A549 (cell line): Measurements from ENCODE around the gene ROR2.

ENCODE experiments used
- BHLHE40 ChIP-seq: IDR thresholded peaks from 2 replicates; pipeline ENCODE4 v1.6.1; 2012; ENCODE audit warnings: low read depth, low read length, inconsistent platforms
- CBX2 ChIP-seq: fragments of 200-600 bp; sonication (generic); IDR thresholded peaks from 2 replicates; pipeline ENCODE4 v1.6.1; 2016; ENCODE audit warnings: low read depth, mild to moderate bottlenecking, borderline replicate concordance
- CBX8 ChIP-seq: fragments of 200-600 bp; sonication (generic); IDR thresholded peaks from 2 replicates; pipeline ENCODE4 v1.6.1; 2016
- CTCF ChIP-seq: fragments of >200 bp; sonication (Bioruptor Twin); formaldehyde crosslinking; IDR thresholded peaks from 3 replicates; pipeline ENCODE4 v1.5.1; 2016
- PBX3 ChIP-seq: IDR thresholded peaks from 2 replicates; pipeline ENCODE4 v1.6.1; 2012
- PHF8 ChIP-seq: fragments of 200-600 bp; sonication (generic); IDR thresholded peaks from 2 replicates; pipeline ENCODE4 v1.6.1; 2016; ENCODE audit warnings: low read depth, mild to moderate bottlenecking, antibody characterized with exemption, moderate library complexity, borderline replicate concordance
- POLR2A ChIP-seq: IDR thresholded peaks from 2 replicates; pipeline ENCODE4 v1.6.1; 2012; ENCODE audit warnings: mild to moderate bottlenecking, low read length
- RAD21 ChIP-seq, 2 experiments: fragments of >200 bp in 1 of 2; sonication (Bioruptor Twin) in 1 of 2; formaldehyde crosslinking in 1 of 2; IDR thresholded peaks in 1 of 2; conservative IDR thresholded peaks in 1 of 2; 2 replicates in 1 of 2; 3 replicates in 1 of 2; pipeline ENCODE4 v1.6.1; 2012 to 2018; ENCODE audit warnings: inconsistent platforms in 1 of 2
- RFX5 ChIP-seq: fragments of 450-650 bp; IDR thresholded peaks from 2 replicates; pipeline ENCODE4 v1.7.1; 2014; ENCODE audit warnings: antibody characterized with exemption, mild to moderate bottlenecking, moderate library complexity

GRCh38 chr9:91845879-91846278, 104.1 kb downstream of the ROR2 start:
- TF ChIP-seq CTCF (no peak), CBX8 (no peak), RAD21 (conservative IDR thresholded peaks at IDR 0.05 in 1 of 2, IDR thresholded peaks at IDR 0.05 in 1 of 2) (no peak), POLR2A (no peak), CBX2 (no peak), PHF8 (no peak), PBX3 (no peak), RFX5 (no peak), BHLHE40 (no peak)
